SW480 (cell line): ENCODE results near the gene AP2A1.
"Not testable (repeated sequence)": the region's sequence is repeated elsewhere in the genome, so short reads cannot be mapped to it uniquely, and the experiment has no call there.

Experiments
- DNase-seq: peaks from one replicate; pipeline ENCODE4 v3.0.0-alpha.2; 2016; ENCODE audit warnings: low spot score

AP2A1 gene

DNA sequence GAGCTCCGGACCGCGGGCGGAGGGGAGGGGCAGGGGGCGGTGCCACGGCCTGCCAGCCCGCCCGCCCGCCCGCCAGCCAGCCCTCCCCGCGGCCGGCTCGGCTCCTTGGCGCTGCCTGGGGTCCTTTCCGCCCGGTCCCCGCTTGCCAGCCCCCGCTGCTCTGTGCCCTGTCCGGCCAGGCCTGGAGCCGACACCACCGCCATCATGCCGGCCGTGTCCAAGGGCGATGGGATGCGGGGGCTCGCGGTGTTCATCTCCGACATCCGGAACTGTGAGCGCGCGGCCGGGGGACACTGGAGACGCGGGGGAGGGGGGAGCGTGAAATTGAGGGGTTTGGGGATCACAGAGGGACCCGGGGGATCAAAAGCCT, at the start of gene AP2A1:
AP2A1 (plus strand) TSS at position 72 of the 370 bp plus-strand sequence; CDS start at position 205, 133 bp downstream.
- no peak for DNase-seq

DNA sequence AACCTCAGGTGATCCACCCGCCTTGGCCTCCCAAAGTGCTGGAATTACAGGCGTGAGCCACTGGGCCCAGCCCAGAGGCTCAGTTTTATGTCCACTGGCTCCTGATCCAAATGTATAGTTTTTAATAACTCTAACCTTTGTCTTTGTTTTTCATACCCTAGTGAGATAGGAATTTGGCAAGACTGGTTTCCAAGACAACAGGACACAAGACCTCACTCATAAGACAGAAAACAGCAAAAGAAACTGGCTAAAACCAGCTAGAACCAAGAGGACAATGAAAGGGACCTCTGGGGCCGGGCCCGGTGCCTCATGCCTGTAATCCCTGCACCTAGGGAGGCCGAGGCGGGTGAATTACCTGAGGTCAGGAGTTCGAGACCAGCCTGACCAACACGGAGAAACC, 48.3 kb upstream of the AP2A1 start:
- no peak for DNase-seq

DNA sequence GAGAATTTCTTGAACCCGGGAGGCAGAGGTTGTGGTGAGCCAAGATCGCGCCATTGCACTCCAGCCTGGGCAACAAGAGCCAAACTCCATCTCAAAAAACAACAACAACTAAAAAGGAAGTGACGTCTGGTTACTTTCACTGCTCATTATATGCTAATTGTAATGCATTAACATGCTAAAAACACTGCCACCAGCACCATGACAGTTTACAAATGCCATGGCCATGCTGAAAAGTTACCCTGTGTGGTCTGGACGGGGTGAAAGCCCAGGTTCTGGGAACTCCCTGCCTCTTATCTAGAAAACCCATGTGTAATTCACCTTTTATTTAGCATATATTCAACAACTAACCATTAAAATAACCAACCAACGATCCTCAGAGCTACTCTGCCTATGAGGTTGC, 47.8 kb upstream of the AP2A1 start:
- no peak for DNase-seq

DNA sequence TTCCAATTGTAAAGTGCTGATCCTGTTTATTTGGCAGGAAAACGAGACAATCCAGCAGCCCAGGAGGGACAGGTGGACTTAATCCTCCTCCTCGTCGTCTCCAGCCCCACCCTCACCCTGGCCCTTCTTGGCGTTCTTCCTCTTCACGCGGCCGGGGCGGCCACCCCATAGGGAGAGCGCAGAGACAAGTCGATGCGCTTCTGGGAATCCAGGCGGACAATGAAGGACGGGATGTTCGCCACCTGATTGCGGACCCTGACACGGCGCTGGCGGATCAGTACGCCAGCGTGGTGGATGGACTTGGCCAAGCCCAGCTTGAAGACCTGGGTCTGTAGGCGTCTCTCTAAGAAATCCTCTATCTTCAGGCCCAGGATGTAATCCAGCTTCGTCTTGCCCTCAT, 47.4 kb upstream of the AP2A1 start:
- not testable (repeated sequence) for DNase-seq

DNA sequence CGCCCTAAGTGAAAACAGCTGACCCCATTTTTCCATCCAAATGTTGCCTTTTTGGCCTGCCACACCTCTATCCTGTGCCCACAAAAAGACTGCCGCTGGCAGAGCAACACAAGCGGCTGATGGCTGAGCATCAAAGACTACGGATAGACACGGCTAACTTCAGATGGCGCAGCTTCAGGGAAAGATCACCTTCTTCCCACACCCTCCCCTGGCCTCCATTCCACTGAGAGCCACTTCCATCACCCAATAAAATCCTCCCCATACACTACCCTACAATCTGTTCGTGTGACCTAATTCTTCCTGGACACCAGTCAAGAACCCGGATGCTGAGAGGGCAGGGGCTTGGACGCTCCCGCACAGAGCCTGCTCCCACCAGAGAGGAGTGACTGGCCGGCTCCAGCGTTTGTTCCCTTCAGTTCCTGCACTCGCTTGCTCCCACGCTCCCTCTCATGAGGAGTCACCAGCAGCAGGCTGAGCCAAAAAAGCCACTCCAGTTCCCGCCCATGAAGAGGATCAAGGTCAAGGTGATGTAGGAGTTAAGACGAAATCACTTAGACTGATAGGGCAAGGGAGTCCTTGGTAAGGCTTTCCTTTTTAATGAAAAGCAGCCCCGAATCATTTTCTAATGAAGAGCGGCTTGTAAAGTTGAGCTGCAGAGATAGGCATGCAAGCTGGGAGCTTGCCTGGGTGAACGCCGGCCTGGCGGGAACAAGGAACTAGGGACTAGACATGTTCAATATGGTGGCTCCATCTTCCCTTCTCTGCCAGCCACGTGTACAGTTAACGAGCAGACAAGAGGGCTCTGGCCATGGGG, 39.4 kb upstream of the AP2A1 start:
- DNase-seq = no peak

DNA sequence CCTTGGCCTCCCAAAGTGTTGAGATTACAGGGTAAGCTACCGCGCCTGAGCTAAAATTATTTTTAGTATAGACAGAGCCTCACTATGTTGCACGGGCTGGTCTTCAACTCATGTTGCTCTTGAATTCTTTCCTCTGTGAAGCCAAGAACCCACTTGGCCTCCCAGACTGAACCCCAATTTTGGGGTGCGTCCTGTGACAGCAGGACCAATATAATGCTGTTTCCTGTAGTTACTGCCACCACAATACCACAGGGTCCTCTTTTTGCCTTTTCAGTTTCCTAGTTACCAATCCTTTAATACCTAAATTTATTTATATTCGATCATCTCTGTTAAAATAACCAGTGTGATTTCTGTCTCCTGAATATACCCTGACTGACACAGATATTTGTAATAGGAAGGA, 36.6 kb upstream of the AP2A1 start:
- no peak for DNase-seq

DNA sequence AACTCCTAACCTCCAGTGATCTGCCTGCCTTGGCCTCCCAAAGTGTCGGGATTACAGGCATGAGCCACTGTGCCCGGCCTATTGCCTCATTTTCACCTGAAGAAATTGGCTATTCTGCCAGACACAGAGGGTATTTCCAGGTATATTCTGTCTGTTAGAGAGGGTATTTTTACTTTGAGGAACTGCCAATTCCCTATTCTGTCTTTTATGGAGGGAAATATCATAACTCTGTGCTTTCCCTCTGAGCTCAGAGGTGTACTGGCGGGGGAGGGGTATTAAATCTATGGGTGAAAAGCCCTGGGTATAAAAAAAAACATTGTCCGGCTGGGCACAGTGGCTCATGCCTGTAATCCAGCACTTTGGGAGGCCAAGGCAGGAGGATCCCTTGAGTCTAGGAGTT, 28.5 kb upstream of the AP2A1 start:
- DNase-seq = no peak

DNA sequence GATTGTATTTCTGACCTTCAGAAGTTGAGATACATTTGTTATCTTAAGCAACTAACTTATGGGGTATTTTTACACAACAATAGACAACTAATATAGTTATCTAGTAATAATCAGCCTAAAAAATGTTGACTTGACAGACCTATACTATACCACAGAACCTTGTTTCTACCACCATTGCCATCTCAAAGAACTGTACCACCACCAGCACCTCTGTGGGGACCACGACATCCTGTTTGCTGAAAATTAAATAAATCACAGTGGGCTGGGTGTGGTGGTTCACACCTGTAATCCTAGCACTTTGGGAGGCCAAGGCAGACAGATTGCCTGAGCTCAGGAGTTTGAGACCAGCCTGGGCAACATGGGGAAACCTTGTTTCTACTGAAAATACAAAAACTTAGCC, 27.7 kb upstream of the AP2A1 start:
- DNase-seq = no peak

DNA sequence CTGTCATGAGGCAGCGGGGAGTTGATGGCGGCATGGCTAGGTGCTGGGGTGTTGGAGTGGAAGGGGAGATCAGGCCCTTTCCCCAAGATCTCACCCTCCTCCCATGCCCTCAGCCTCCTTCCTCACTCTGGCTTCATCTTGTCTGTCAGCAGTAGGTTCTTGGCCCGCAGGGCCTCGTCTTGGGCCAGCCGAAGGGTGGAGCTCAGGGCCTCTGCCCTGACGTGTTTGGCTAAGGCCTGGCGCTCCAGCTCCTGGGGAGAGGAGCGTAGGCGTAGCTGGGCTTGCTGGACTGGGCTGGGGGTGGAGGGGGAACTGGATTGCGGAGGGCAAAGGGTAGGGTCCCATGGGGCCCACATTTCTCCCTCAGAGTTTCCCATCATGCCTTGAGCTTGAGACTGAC, 26.9 kb upstream of the AP2A1 start:
- no peak for DNase-seq

DNA sequence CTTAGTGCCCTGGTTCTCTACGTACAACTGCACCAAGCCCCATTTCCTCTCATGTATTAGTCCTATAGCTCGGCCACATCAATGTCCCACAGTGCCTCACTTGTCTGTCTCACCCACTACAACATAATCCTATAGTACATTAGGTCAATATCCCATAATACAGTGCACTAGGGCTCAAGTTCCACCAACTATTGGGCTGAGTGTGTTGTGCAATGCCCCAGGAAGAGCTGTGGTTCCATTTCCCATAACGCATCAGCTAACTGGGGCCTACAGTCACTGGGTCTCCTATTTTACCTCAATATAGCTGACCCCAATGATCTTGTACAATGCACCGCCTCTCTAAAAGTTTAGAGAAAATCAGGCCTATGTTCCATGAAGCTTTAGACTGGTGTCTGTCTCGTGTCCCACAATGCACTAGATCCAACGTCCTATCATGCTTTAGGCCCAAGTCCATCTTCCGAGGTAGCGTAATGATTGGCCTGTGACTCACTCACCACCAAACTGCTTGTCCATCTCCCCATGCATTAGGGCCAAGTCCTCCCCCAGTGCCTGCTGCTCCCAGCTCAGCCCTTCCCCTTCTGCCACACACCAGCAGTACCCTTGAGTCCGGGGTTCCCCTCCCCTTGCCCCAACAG, 25.5 kb upstream of the AP2A1 start:
- DNase-seq = peak; percentile 32

DNA sequence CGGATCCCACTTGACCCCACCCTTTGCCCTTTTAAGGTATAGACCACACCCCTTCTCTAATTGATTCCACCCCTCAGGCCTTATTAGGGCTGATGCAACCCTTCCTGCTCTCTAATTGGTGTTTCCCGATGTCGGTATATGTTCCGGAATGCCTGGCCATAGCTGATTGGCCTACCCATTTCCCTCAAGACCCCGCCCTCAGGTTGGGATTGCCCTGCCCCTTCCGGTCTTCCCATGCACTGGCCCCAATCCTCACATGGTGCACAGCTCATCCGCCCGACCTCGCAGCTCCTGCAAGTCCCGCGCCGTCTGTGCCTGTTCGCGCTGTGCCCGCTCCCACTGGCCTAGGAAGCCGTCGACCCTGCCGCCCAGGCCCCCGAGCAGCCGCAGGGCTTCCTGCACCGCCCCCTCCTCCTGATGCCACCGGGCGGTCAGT, 21.8 kb upstream of the AP2A1 start:
- DNase-seq = no peak

DNA sequence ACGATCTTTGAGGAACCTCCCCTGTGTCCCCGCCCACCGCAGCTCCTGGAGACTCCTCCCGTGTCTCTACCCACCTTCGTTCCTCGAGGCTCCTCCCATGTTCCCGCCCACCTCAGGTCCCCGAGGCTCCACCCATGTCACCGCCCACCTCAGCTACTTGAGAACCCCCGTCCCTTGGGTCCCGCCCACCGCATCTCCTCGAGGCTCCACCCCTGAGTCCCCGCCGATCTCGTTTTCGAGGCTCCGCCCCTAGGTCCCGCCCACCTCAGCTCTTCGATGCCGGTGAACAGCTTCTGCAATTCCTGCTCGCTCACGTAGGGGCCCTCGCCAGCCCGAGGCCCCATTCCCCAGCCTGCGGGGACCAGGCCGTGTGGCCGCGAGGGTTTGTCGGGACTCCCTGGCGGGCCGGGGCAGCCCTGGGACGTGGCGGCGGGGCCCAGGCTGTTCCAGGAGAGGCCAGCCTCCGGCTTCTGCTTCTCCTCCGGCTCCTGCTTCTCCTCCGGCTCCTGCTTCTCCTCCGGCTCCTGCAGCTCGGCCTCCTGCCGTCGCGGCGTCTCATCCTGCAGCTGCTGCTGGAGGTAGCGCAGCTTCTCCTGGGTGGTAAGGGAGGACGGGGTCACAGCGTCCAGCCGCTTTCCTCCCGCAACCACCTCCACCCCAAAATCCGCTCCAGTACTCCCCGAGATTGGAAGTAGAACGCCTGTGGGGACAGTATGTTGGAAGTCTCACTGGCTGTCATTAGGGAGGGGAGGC, 20.4 kb upstream of the AP2A1 start:
- no peak for DNase-seq

DNA sequence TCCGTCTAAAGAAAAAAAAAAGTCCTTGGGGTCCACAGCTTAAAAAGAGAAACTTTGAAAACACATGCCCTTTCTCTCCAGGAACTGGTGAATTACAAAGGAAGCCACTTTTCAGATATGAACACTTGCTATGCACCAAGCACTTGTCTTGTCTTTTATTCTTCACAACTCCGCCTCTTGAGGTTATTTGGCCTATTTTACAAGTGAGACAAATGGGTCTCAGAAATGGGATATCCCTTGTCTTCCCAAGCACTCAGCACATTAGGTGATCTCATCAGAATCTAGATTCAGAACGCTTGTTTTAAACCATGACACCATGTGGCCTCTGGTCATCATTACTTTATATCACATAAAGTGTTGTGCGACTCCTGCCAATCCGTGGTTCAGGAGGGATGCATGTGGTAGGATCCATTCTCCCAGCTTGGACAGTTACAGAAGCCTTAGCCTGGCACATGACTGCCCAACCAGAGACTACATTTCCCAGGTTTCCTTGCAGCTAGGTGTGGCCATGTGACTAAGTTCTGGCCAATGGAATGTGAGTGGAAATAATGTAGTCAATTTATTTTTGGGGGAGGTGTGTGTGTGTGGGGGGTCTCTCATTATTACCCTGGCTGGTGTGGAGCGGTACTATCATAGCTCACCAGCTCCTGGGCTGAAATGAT, 17.6 kb upstream of the AP2A1 start:
- no peak for DNase-seq

DNA sequence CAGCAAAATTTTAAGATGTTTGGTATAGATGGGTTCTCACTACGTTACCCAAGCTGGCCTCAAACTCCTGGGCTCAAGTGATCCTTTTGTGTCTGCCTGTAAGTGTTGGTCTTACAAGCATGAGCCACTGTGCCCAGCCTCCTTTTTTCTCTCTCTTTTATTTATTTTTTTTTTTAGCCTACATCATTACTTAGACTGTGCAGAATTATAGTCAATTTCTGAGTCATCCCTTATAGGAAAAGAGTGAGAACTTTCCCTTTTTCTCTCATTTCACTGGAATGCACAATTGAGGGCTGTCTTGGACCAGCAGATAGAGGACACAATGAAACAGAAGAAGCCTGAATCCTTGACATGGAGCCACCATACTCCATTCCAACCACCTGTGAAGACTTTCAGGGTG, 17.0 kb upstream of the AP2A1 start:
- no peak for DNase-seq

DNA sequence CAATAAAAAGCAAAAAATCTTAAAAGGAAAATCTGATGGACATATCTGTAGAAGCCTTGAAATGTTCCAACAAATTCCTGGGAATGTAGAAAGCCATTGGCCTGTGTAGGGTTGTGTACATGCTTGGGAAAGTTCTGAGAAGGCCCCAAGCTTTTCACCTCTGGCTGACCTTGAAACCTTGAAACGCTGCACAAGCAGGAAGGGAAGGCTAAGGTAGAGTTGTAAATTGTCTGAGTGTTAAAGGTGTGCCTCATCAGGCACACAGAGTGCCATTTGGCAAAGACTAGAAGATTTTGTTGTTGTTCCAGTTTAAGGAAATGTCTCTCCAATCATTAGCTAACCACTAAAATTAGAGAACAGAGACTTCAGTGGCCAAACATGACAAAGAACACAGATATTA, 14.1 kb upstream of the AP2A1 start:
- DNase-seq = no peak

DNA sequence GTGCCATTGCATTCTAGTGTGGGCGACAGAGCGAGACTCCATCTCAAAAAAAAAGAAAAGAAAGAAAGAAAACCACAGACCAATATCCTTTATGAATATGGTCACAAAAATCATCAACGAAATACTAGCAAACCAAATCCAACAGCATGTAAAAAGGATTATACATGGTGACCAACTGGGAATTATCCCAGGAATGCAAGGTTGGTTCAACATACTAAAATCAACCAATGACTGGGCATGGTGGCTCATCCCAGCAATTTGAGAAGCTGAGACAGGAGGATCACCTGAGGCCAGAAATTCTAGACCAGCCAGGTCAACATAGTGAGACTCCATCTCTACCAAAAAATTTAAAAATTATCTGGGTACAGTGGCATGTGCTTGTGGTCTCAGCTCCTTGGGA, 10.8 kb upstream of the AP2A1 start:
- no peak for DNase-seq

DNA sequence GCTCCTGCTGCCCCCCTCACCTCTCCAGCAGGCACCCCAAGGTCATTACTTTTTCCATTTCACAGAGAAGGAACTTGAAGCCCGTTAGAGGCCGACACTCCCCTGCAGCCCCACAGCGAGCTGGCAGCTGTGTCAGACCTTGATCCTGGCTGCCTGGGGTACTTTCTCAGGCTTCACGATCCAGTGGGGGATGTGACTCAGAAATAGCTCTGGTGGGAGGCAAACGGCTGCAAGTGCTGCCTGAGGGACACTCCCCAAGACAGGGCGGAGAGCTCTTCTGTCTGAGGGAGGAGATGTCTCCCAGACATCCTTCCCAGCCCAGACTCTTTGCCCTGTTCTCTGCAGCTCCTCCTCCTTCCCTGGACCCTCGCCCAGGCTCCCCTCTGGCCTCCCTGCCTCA, 8.5 kb upstream of the AP2A1 start:
- DNase-seq = no peak

DNA sequence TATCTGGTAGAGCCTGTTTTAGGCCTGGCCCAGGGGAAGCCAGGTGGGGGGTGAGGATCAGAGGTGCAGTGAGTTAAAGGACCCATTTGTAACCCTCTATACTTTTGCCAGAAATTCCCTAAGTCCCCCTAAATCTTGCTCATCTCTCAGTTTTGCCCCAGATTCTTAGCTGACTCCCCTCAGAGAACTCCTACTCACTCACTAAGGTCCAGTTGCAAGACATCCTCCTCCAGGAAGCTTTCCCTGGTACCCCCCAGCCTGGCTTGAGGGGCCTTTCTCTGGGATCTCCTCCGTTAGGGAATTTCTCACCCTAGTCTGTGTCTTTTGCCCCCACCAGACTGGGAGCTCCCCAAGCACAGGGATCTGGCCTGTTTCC, 5.6 kb upstream of the AP2A1 start:
- DNase-seq = no peak

DNA sequence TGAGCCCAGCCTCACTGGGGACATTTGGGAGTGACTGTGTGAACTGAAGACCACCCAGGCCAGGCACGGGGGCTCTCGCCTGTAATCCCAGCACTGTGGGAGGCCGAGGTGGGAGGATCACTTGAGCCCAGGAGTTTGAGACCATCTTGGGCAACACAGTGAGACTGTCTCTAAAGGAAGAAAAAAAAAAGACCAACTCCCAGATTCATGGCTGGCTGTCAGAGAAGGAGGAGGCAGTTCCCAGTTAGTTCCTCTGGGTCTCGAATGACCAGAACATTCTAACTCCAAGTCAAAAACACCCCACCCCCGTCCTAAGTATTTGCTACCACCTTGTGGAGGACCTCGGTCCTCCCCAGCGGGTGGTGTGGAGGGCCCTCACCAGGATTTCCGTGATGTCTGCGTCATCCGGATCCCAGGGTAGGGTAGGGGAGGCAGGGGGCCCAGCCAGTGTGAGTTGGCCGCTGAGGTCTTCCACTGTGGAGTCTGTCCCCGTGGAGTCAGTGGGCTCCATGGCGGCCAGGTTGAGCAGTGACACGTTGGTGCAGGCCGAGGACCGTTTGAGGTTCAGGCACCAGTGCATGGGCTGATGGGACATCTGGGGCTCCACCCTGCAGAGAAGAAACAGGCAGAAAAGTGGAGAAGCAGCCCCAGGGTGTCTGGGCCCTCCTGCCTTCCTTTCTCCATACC, 5.0 kb upstream of the AP2A1 start:
- no peak for DNase-seq

DNA sequence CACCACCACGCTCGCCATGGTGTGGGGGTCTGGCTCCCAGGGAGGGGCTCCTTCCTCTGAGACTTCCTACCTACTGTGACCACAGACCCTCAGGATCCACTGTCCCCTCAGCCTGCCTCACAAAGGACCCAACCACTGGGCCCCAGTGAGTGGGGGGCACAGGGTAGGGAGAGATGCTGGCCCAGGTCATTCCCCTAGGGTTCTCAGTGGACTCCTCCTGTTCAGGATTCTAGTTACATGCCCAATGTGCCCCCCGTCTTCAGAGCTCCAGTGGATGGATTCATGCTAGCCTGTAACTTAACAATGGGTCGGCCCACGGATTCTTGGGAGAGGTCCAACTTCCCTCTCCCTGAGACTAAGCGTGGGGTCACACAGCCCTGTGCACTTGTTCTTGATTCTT, 3.6 kb upstream of the AP2A1 start, which contains the start of gene TSKS:
TSKS (minus strand) TSS at position 77 of the 400 bp plus-strand sequence; CDS start at position 18, 59 bp downstream.
- DNase-seq = no peak

DNA sequence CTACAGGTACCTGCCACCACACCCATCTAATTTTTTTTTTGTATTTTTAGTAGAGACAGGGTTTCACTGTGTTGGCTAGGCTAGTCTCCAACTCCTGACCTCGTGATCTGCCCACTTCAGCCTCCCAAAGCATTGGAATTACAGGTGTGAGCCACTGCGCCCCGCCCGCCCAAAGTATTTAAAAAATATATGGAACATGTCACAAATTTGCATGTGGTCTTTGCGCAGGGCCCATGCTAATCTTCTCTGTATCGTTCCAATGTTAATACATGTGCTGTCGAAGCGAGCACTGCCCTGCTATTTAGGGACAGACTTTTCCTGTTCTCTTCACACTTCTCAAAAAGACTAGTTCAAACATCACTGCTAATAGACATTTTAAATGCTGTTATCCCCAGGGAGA, 2.5 kb upstream of the AP2A1 start:
- no peak for DNase-seq
